ENCODE data around the gene MYO5C.

Gene MYO5C

GRCh38 chr15:52150871-52151270 is 144.7 kb downstream of the MYO5C start:
- DNase-seq, result no peak

GRCh38 chr15:52150043-52150825 is 145.4 kb downstream of the MYO5C start:
- no peak for DNase-seq

GRCh38 chr15:52148403-52148802 is 147.2 kb downstream of the MYO5C start:
- no peak for DNase-seq

- no peak for DNase-seq
Measured at GRCh38 chr15:52146776-52147175, 148.8 kb downstream of the MYO5C start.

GRCh38 chr15:52146261-52146660 is 149.3 kb downstream of the MYO5C start:
- no peak for DNase-seq

- no peak for DNase-seq
Measured at GRCh38 chr15:52144656-52145178, 150.9 kb downstream of the MYO5C start.

GRCh38 chr15:52143873-52144272 is 151.7 kb downstream of the MYO5C start:
- DNase-seq, result no peak

Measured in amygdala (tissue), 56 donors.